Common myeloid progenitor, CD34-positive (primary cell): ENCODE results near the gene EXOC1L.

Source experiments
- CTCF ChIA-PET: fragments of 350-600 bp; sonication (Branson Sonifier 250); formaldehyde crosslinking; loops from one replicate; lab custom pipeline; 2021; ENCODE audit warnings: antibody characterized with exemption; lab: Charles Lee
- POLR2A ChIA-PET: fragments of 350-600 bp; sonication (Branson Sonifier 250); formaldehyde crosslinking; loops from one replicate; lab custom pipeline; 2021; ENCODE audit warnings: antibody characterized with exemption; lab: Charles Lee
- DNase-seq, 3 donors: peaks; one replicate each; pipeline versions ENCODE4 v3.0.0 to v3.0.0-alpha.2; 2013
- H3K27ac ChIP-seq, 2 experiments: 1 replicate in 1 of 2; 2 replicates in 1 of 2; pipeline ENCODE4 v1.7.0; 2013; ENCODE audit warnings: inconsistent platforms in 2 of 2, low read length in 2 of 2, mild to moderate bottlenecking in 2 of 2, low read depth in 1 of 2, moderate library complexity in 1 of 2; ENCODE audit not compliant: severe bottlenecking in 2 of 2, insufficient read depth in 1 of 2, poor library complexity in 1 of 2
- H3K27me3 ChIP-seq, 5 experiments: replicated peaks in 2 of 5; 1 replicate in 3 of 5; 2 replicates in 2 of 5; pipeline versions ENCODE4 v1.6.1 to v1.7.0; 2013; ENCODE audit warnings: low read length in 4 of 5, mild to moderate bottlenecking in 2 of 5, moderate library complexity in 2 of 5, inconsistent platforms in 1 of 5; ENCODE audit not compliant: insufficient read depth in 5 of 5, control insufficient read depth in 4 of 5
- H3K36me3 ChIP-seq, 4 experiments: 1 replicate in 2 of 4; 2 replicates in 2 of 4; pipeline versions ENCODE4 v1.6.1 to v1.7.0; 2013; ENCODE audit warnings: low read length in 3 of 4, control low read depth in 1 of 4, mild to moderate bottlenecking in 1 of 4; ENCODE audit not compliant: control insufficient read depth in 4 of 4, insufficient read depth in 4 of 4
- H3K4me1 ChIP-seq, 4 experiments: 1 replicate in 3 of 4; 2 replicates in 1 of 4; pipeline versions ENCODE4 v1.6.1 to v1.7.1; 2013; ENCODE audit warnings: low read length in 3 of 4, mild to moderate bottlenecking in 3 of 4, control low read depth in 1 of 4, inconsistent platforms in 1 of 4, moderate library complexity in 1 of 4; ENCODE audit not compliant: control insufficient read depth in 4 of 4, insufficient read depth in 4 of 4; ENCODE audit errors: control extremely low read depth in 1 of 4
- H3K4me3 ChIP-seq, 7 experiments: 1 replicate in 4 of 7; 2 replicates in 3 of 7; pipeline versions ENCODE4 v1.5.1 to v1.7.0; 2013; ENCODE audit warnings: mild to moderate bottlenecking in 7 of 7, low read length in 6 of 7, moderate library complexity in 6 of 7, inconsistent platforms in 2 of 7, low read depth in 2 of 7, control low read depth in 1 of 7; ENCODE audit not compliant: insufficient read depth in 4 of 7, control insufficient read depth in 1 of 7; ENCODE audit errors: extremely low read depth in 1 of 7
- H3K9me3 ChIP-seq, 5 experiments: 1 replicate in 4 of 5; 2 replicates in 1 of 5; pipeline versions ENCODE4 v1.6.1 to v1.7.1; 2013; ENCODE audit warnings: low read length in 4 of 5, mild to moderate bottlenecking in 2 of 5, inconsistent platforms in 1 of 5, low read depth in 1 of 5, moderate library complexity in 1 of 5; ENCODE audit not compliant: control insufficient read depth in 4 of 5, insufficient read depth in 2 of 5; ENCODE audit errors: control extremely low read depth in 1 of 5
- WGBS: methylation state at CpG from one replicate; pipeline ENCODE4 v1.1.5; 2013; ENCODE audit not compliant: insufficient coverage; 5-methylcytosine and 5-hydroxymethylcytosine counted together

The EXOC1L gene

GRCh38 chr4:55874831-55875230, 55.2 kb downstream of the EXOC1L start:
- peaks cover 14 to 64% (median 40%) of the 10 kb centered on the region in 4 experiments for H3K36me3 ChIP-seq
- H3K9me3 ChIP-seq, result no peaks in the 10 kb centered on the region
- no peak overlapping the region for H3K4me3 ChIP-seq
- no peaks in the 10 kb centered on the region for H3K4me1 ChIP-seq
- no peaks in the 10 kb centered on the region for H3K27me3 ChIP-seq
- no peak overlapping the region for H3K27ac ChIP-seq
- no peak for DNase-seq
- CTCF ChIA-PET, result interaction anchor here (1.2 to 4.7 kb wide), 2 partner anchors 8 to 11 kb away, joined by 3 to 19 read pairs; no protein-coding TSS in a partner anchor
- POLR2A ChIA-PET, result no interaction called here

- ChIA-PET POLR2A (no interaction called here), CTCF (interaction anchor here (4.7 kb wide), 1 partner anchor 9 kb away, joined by 19 read pairs; no protein-coding TSS in a partner anchor)
- H3K27ac ChIP-seq, result no peak overlapping the region
- H3K36me3 ChIP-seq, result peaks cover 11 to 60% (median 43%) of the 10 kb centered on the region in 4 experiments
- DNase-seq, result no peak
- H3K27me3 ChIP-seq, result no peaks in the 10 kb centered on the region
- peaks cover 0 to 5% (median 0%) of the 10 kb centered on the region in 5 experiments for H3K9me3 ChIP-seq
- no peaks in the 10 kb centered on the region for H3K4me1 ChIP-seq
- no peak overlapping the region for H3K4me3 ChIP-seq
Measured at GRCh38 chr4:55876387-55876786, 56.8 kb downstream of the EXOC1L start.

- H3K4me3 ChIP-seq, result no peak overlapping the region
- no peak overlapping the region for H3K27ac ChIP-seq
- H3K36me3 ChIP-seq, result peaks cover 13 to 46% (median 39%) of the 10 kb centered on the region in 4 experiments
- ChIA-PET POLR2A (interaction anchor here (0.6 kb wide), 1 partner anchor 56 kb away, joined by 3 read pairs; no protein-coding TSS in a partner anchor), CTCF (interaction anchor here (1.7 to 4.7 kb wide), 2 partner anchors 12 to 69 kb away, joined by 5 to 19 read pairs; partner anchors contain the start of gene CEP135)
- no peak for DNase-seq
- peaks cover 0 to 8% (median 2%) of the 10 kb centered on the region in 5 experiments for H3K9me3 ChIP-seq
- H3K4me1 ChIP-seq, result peaks cover 0 to 5% (median 3%) of the 10 kb centered on the region in 4 experiments
- H3K27me3 ChIP-seq, result no peaks in the 10 kb centered on the region
- 100% methylated on average over 1 of the region's 3 CpGs for WGBS
Measured at GRCh38 chr4:55879224-55879623, 59.6 kb downstream of the EXOC1L start.

GRCh38 chr4:55880652-55881280, 61.2 kb downstream of the EXOC1L start:
- no peak for DNase-seq
- Histone ChIP-seq H3K9me3 (peaks cover 0 to 8% (median 2%) of the 10 kb centered on the region in 5 experiments), H3K4me1 (peaks cover 0 to 14% (median 9%) of the 10 kb centered on the region in 4 experiments), H3K4me3 (no peak overlapping the region), H3K36me3 (peaks cover 13 to 43% (median 35%) of the 10 kb centered on the region in 4 experiments), H3K27ac (no peak overlapping the region), H3K27me3 (no peaks in the 10 kb centered on the region)
- WGBS, result no CpG with 5 or more reads among the region's 3 CpGs
- CTCF ChIA-PET, result interaction anchor here (1.7 kb wide), 1 partner anchor 68 kb away, joined by 5 read pairs; the partner anchor contains the start of gene CEP135
- POLR2A ChIA-PET, result no interaction called here

- Histone ChIP-seq H3K4me3 (peak overlapping the region in 3 of 7 experiments; percentile 35 to 57 (median 44)), H3K27me3 (no peaks in the 10 kb centered on the region), H3K9me3 (peaks cover 0 to 8% (median 2%) of the 10 kb centered on the region in 5 experiments), H3K27ac (peak overlapping the region; percentile 25 to 67), H3K4me1 (peaks cover 0 to 17% (median 9%) of the 10 kb centered on the region in 4 experiments), H3K36me3 (peaks cover 6 to 27% (median 21%) of the 10 kb centered on the region in 4 experiments)
- ChIA-PET CTCF (no interaction called here), POLR2A (no interaction called here)
- WGBS, result 91% methylated on average over 1 of the region's 2 CpGs
- DNase-seq, result peak in 2 of 3 donors; percentile 35 to 59
Measured at GRCh38 chr4:55884093-55884850, 64.7 kb downstream of the EXOC1L start.

- peaks cover 6 to 26% (median 20%) of the 10 kb centered on the region in 4 experiments for H3K36me3 ChIP-seq
- no CpG with 5 or more reads among the region's 1 CpG for WGBS
- peak in 1 of 3 donors; percentile 24 for DNase-seq
Measured at GRCh38 chr4:55884851-55885219, 65.2 kb downstream of the EXOC1L start.

More at GRCh38 chr4:55884851-55885219, 65.2 kb downstream of the EXOC1L start:
- POLR2A ChIA-PET, result no interaction called here
- CTCF ChIA-PET, result no interaction called here
- H3K9me3 ChIP-seq, result peaks cover 0 to 8% (median 2%) of the 10 kb centered on the region in 5 experiments
- peak overlapping the region in 1 of 2 experiments; percentile 67 for H3K27ac ChIP-seq
- peak overlapping the region in 3 of 7 experiments; percentile 35 to 57 (median 44) for H3K4me3 ChIP-seq
- no peaks in the 10 kb centered on the region for H3K27me3 ChIP-seq
- H3K4me1 ChIP-seq, result peaks cover 0 to 17% (median 9%) of the 10 kb centered on the region in 4 experiments
